ENCODE measurements around the gene KCNA1.

DNA sequence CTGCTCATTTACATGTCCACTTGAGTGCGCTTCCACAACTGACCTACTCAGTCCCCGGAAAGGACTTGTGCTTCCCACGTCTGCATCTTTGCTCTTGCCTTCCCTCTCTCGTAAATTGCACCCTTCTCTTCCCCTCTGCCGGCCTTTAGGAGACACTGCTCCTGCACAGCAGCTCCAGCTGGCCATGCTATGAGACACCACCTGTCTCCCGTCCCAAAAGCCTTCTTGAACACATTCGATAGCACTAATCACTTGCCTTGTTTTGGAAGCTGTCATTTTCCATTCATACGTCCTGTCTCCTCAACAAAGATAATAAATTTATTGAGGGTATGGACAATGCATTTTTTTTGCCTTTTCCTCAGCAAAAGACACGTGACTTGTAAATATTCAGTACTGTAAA is 15.7 kb upstream of the KCNA1 start:
- TF ChIP-seq, protein P1, sequence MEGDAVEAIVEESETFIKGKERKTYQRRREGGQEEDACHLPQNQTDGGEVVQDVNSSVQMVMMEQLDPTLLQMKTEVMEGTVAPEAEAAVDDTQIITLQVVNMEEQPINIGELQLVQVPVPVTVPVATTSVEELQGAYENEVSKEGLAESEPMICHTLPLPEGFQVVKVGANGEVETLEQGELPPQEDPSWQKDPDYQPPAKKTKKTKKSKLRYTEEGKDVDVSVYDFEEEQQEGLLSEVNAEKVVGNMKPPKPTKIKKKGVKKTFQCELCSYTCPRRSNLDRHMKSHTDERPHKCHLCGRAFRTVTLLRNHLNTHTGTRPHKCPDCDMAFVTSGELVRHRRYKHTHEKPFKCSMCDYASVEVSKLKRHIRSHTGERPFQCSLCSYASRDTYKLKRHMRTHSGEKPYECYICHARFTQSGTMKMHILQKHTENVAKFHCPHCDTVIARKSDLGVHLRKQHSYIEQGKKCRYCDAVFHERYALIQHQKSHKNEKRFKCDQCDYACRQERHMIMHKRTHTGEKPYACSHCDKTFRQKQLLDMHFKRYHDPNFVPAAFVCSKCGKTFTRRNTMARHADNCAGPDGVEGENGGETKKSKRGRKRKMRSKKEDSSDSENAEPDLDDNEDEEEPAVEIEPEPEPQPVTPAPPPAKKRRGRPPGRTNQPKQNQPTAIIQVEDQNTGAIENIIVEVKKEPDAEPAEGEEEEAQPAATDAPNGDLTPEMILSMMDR (IDR thresholded peaks at IDR 0.05): no peak
- no peak for TF ChIP-seq EP300 (IDR thresholded peaks at IDR 0.05)
- no peak for TF ChIP-seq POLR2A (IDR thresholded peaks at IDR 0.05)
- TF ChIP-seq POLR2AphosphoS5 (IDR thresholded peaks at IDR 0.05): no peak
